ENCODE data around the gene C7orf25. TPM values are rescaled to one million over a fixed set of nuclear protein-coding genes. Genes with fewer than 3 reads are reported as not detected.

The C7orf25 gene
- total RNA-seq, 2 donors from 2014 or later: 3.7 to 4.1 TPM

DNA sequence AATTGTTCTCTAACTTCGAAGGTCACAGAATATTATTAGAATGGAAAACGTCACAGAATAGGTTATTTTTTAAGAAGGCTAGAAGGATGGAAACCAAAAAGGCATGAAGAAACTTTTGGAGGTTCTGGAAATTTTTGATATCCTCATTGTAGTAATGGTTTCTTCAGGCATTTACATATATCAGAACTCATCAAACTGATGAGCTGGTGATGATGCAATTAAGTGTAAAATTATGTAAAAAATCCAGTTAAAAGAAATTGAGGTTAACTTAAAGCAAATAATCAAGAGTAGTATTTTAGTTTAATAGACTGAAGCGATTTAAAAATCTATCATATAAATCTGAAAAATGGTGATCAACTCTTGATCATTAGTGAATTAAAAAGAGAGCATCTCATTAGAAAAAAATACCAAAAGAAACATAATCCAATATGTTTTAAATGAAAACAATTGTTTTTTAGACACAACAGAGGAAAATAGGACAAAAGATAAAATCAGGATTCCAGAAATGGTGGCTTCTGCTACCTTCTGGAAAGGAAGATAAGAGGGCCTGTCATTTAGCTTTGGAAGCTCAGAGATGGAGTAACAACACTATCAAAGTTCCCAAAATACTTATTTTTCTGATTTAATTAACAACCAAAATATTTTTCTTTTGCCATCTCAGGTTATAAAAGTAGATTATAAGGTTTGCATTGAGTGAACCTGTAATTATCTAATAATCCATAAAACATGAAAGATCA, 10.3 kb upstream of the C7orf25 start:
- H3K27me3 Mint-ChIP-seq: no peaks in the 10 kb centered on the region
- ATAC-seq (no peak), DNase-seq (ENCODE audit: low spot score) (no peak)
- H3K4me1 Mint-ChIP-seq (ENCODE audit: low read depth in 2 of 2): peaks cover 14 to 18% of the 10 kb centered on the region in 2 donors
- H3K4me3 Mint-ChIP-seq: no peak overlapping the region
- H3K36me3 Mint-ChIP-seq: peaks cover 39% of the 10 kb centered on the region
- H3K27ac Mint-ChIP-seq: no peak overlapping the region
- no peaks in the 10 kb centered on the region for H3K9me3 Mint-ChIP-seq

DNA sequence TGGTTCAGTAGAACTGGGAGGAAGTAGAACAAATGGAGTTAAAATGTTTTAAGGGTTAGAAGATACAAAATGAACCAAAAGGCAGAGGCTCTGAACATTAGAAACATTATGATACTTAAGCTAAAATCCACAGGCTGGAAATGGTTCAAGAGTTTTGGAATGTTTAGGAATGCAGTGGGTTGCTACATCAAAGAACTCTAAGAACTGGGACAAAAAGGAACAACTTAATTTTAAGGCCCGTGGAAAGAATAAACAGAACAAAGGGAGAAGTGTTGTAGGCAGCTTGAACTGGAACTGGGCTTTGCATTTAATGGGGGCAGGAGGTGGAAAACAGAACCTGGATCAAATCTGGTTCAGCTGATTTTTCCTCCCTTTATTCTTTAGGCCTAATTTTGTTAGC, 3.5 kb upstream of the C7orf25 start:
- ATAC-seq (no peak), DNase-seq (ENCODE audit: low spot score) (no peak)
- no peak overlapping the region for H3K4me3 Mint-ChIP-seq
- H3K27me3 Mint-ChIP-seq: no peaks in the 10 kb centered on the region
- H3K27ac Mint-ChIP-seq: peak overlapping the region in 1 of 2 donors; percentile 69
- H3K36me3 Mint-ChIP-seq: peaks cover 15% of the 10 kb centered on the region
- H3K9me3 Mint-ChIP-seq: no peaks in the 10 kb centered on the region
- H3K4me1 Mint-ChIP-seq (ENCODE audit: low read depth in 2 of 2): peaks cover 33 to 35% of the 10 kb centered on the region in 2 donors

DNA sequence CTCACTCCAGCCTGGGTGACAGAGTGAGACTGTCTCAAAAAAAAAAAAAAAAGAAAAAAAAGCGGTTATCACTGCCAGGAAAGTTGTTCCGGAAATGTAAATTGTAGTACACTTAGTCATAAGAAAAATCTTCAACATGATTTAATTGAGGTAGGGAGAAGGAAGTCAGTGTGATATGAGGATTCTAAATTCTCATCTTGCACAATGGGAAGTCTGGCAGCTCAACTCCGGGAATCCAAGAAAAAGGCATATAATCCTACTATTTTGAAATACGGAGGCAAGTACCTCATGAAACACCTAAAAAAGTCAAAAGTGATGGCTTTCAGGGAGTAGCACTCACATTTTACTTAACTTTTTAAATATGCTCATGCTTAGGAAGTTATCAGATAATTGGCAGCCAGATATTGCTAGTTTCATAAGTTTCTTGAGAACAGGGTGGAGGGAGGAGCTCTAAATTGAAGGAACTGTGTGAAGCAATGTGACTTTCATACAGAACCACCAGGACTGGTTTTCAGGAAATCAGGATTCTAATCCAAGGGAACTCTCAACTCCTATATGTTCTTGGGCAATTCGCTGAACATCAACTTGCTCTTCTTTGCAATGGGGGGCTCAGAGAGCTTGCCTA, 2.7 kb upstream of the C7orf25 start:
- H3K4me3 Mint-ChIP-seq: no peak overlapping the region
- no peaks in the 10 kb centered on the region for H3K9me3 Mint-ChIP-seq
- DNase-seq (ENCODE audit: low spot score): no peak
- peak overlapping the region; percentile 69 to 77 for H3K27ac Mint-ChIP-seq
- H3K27me3 Mint-ChIP-seq: no peaks in the 10 kb centered on the region
- no peak for ATAC-seq
- H3K36me3 Mint-ChIP-seq: peaks cover 7% of the 10 kb centered on the region
- peaks cover 38 to 39% of the 10 kb centered on the region in 2 donors for H3K4me1 Mint-ChIP-seq (ENCODE audit: low read depth in 2 of 2)

DNA sequence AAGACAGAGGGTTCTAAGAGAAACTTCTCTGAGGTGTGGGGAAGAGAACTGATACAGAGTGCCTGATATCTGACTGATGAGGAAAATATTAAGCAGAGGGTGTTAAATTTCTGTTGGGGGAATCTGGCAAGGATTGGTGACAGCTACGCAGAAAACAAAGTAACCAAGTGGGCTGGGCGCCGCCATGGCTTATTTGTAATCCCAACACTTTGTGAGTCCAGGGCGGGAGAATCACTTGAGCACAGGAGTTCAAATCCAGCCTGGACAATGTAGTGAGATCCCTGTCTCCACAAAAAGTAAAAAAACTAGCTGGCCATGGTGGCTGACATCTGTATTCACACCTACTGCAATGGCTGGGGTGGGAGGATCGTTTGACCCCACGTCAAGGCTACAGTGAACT, 2.1 kb upstream of the C7orf25 start:
- ATAC-seq (no peak), DNase-seq (ENCODE audit: low spot score) (no peak)
- Mint-ChIP-seq H3K4me3 (peak overlapping the region; percentile 1), H3K27me3 (no peaks in the 10 kb centered on the region), H3K4me1 (ENCODE audit: low read depth in 2 of 2) (peaks cover 39 to 43% of the 10 kb centered on the region in 2 donors), H3K36me3 (peaks cover 1% of the 10 kb centered on the region), H3K27ac (peak overlapping the region; percentile 69 to 77), H3K9me3 (no peaks in the 10 kb centered on the region)

DNA sequence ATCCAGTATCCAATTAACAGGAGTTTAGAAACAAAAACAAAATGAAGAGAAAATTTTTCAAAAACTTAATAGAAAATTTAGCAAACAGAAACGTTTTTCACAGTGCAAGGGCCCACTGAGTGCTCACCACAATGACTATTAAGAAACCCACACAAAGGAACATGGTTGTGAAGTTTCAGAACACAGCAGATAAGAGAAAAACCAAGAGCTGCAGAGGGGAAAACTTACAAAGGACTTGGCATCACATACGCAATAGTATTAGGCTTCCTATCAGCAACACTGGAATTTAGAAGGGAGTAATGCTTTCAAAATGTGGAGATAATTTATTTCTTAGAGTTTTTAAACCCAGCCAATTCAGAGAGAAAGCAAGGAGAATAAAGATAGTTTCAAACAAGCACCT, 1.7 kb upstream of the C7orf25 start:
- no peak for DNase-seq (ENCODE audit: low spot score)
- no peaks in the 10 kb centered on the region for H3K9me3 Mint-ChIP-seq
- H3K4me3 Mint-ChIP-seq: peak overlapping the region; percentile 1
- peak overlapping the region; percentile 69 to 77 for H3K27ac Mint-ChIP-seq
- no peaks in the 10 kb centered on the region for H3K27me3 Mint-ChIP-seq
- H3K36me3 Mint-ChIP-seq: no peaks in the 10 kb centered on the region
- H3K4me1 Mint-ChIP-seq (ENCODE audit: low read depth in 2 of 2): peaks cover 39 to 45% of the 10 kb centered on the region in 2 donors
- no peak for ATAC-seq

DNA sequence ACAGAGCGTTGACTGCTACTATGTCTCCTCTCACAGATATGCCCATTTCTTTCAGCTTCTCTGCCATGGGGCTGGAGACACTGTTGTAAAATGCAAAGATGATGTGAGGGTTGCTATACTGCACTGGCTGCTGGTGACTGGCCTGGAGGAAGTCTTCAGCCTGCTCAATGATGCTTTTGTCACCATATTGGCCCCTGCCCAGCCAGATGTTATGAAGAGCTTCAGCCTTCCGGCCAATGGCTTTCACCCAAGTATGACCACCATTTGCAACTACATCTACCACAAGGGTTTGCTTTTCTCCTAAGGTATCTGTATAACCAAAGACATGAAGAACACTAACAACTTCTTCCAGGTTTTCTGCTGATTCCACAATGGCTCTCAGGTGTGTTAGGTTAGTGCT, 1.6 kb downstream of the C7orf25 start:
- ATAC-seq: no peak
- Mint-ChIP-seq H3K27me3 (no peaks in the 10 kb centered on the region), H3K36me3 (no peaks in the 10 kb centered on the region), H3K4me1 (ENCODE audit: low read depth in 2 of 2) (peaks cover 51 to 70% of the 10 kb centered on the region in 2 donors), H3K27ac (peak overlapping the region in 1 of 2 donors; percentile 86), H3K9me3 (no peaks in the 10 kb centered on the region), H3K4me3 (peak overlapping the region; percentile 87)
- DNase-seq (ENCODE audit: low spot score): no peak

DNA sequence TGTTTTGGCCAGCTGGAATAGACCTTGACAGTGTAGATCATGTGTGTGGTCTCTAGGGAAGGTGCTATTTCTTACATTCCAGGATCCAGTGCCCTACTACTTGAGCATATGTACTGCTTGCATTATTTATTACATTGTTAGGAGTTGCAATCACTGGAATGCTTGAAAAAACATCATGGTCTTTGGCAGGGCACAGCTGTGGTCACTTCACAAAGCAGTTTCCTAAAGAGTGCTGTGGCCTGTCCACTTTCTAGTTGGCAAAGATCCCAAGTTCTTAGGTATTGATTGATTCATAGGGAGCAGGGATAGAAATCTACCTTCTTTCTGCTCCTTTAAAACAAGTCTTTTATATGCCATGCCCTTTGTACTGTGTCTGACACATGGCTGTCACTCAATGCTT, 4.6 kb downstream of the C7orf25 start:
- Mint-ChIP-seq H3K4me1 (ENCODE audit: low read depth in 2 of 2) (peaks cover 31 to 49% of the 10 kb centered on the region in 2 donors), H3K27ac (peak overlapping the region in 1 of 2 donors; percentile 25), H3K4me3 (no peak overlapping the region), H3K36me3 (no peaks in the 10 kb centered on the region), H3K27me3 (no peaks in the 10 kb centered on the region), H3K9me3 (no peaks in the 10 kb centered on the region)
- DNase-seq (ENCODE audit: low spot score): no peak
- ATAC-seq: no peak

DNA sequence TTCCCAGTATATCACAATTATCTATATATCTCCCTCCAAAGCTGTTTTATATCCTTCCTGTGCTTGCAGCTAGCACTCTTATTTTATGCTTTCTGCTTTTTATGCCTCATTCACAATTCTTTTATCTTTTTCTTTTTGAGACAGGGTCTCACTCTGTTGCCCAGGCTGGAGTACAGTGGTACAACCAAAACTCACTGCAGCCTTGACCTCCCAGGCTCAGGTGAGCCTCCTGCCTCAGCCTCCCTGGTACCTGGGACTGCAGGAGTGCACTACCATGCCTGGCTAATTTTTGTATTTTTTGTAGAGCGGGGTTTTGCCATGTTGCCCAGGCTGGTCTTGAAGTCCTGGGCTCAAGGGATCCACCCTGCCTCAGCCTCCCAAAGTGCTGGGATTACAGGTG, 5.7 kb downstream of the C7orf25 start:
- Mint-ChIP-seq H3K4me1 (ENCODE audit: low read depth in 2 of 2) (peaks cover 27 to 43% of the 10 kb centered on the region in 2 donors), H3K9me3 (no peaks in the 10 kb centered on the region), H3K27ac (peak overlapping the region in 1 of 2 donors; percentile 25), H3K4me3 (no peak overlapping the region), H3K27me3 (no peaks in the 10 kb centered on the region), H3K36me3 (no peaks in the 10 kb centered on the region)
- ATAC-seq (no peak), DNase-seq (ENCODE audit: low spot score) (no peak)

DNA sequence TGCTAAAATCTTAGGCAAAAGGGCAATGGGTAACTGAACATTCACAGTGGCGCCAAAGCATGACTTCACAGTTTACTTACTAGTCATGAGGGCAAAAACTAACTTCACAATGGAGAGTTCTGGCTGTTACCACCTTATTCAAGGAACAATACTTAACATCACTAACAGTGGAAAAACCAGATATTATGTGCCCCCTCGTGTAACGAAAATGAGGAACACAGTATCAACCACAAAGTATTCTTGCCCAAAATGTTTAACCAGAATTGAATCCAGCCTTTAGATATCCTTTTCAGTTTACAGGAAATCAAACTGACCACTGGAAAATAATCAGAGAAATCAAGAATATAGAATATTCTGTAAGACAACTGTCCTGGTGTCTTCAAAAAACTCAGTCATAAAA, 9.5 kb downstream of the C7orf25 start:
- H3K9me3 Mint-ChIP-seq: no peaks in the 10 kb centered on the region
- no peaks in the 10 kb centered on the region for H3K27me3 Mint-ChIP-seq
- DNase-seq (ENCODE audit: low spot score) (no peak), ATAC-seq (no peak)
- no peaks in the 10 kb centered on the region for H3K36me3 Mint-ChIP-seq
- no peak overlapping the region for H3K4me3 Mint-ChIP-seq
- no peak overlapping the region for H3K27ac Mint-ChIP-seq
- peaks cover under 1 to 13% of the 10 kb centered on the region in 2 donors for H3K4me1 Mint-ChIP-seq (ENCODE audit: low read depth in 2 of 2)

DNA sequence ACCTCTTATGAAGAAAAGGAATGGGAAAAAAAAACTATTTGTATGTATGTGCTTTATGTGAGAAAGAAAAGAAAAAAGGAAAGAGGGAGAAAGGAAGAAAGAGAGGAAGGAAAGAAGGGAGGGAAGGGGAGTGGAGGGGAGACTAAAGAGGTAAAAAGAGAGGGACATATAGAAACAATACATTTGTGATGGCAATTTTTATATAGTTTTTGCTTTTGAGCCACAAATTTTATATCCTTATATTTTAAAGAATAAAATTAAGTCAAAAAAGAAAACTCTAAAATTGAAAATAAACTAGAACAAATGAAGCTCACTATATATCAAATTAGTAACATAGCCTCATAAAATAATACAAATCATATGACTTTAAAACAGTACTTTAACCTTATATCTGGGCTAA, 11.0 kb downstream of the C7orf25 start:
- Mint-ChIP-seq H3K36me3 (no peaks in the 10 kb centered on the region), H3K4me3 (no peak overlapping the region), H3K27me3 (peaks cover 0 to 2% of the 10 kb centered on the region in 2 donors), H3K27ac (no peak overlapping the region), H3K9me3 (no peaks in the 10 kb centered on the region), H3K4me1 (ENCODE audit: low read depth in 2 of 2) (no peaks in the 10 kb centered on the region)
- no peak for DNase-seq (ENCODE audit: low spot score)
- ATAC-seq: no peak

DNA sequence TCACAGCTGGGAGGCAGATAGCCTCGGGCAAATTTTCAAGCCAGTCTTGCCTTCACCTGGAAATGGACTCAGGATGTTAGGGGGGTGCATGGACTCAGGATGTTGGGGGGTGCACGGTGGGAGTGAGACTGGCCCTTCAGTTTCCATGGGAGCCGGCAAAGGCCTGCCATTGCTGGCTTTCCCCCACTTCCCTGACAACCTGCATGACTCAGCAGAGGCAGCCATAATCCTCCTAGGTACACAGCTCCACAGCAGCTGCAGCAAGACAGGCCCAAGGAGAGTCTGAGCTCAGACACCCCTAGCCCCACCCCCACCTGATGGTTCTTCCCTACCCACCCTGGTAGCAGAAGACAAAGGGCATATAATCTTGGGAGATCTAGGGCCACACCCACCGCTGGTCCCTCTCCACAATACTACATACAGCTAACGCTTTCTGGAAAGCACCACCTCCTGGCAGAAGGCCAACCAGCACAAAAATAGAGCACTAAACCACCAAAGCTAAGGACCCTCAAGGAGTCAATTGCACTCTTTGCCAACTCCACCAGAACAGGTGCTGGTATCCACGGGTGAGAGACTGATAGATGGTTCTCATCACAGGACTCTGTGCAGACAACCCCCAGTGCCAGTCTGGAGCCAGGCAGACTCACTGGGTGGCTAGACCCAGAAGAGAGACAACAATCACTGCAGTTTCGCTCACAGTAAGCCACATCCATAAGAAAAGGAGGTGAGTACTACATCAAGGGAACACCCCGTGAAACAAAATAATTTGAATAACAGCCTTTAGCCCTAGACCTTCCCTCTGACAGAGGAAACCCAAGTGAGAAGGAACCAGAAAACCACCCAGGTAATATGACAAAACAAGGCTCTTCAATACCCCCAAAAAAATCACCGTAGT, 18.3 kb downstream of the C7orf25 start:
- Mint-ChIP-seq H3K36me3 (peaks cover 15% of the 10 kb centered on the region), H3K4me1 (ENCODE audit: low read depth in 2 of 2) (peaks cover 6 to 8% of the 10 kb centered on the region in 2 donors), H3K27me3 (peaks cover 4 to 9% of the 10 kb centered on the region in 2 donors), H3K9me3 (no peaks in the 10 kb centered on the region), H3K4me3 (no peak overlapping the region), H3K27ac (no peak overlapping the region)
- ATAC-seq: no peak
- no peak for DNase-seq (ENCODE audit: low spot score)

DNA sequence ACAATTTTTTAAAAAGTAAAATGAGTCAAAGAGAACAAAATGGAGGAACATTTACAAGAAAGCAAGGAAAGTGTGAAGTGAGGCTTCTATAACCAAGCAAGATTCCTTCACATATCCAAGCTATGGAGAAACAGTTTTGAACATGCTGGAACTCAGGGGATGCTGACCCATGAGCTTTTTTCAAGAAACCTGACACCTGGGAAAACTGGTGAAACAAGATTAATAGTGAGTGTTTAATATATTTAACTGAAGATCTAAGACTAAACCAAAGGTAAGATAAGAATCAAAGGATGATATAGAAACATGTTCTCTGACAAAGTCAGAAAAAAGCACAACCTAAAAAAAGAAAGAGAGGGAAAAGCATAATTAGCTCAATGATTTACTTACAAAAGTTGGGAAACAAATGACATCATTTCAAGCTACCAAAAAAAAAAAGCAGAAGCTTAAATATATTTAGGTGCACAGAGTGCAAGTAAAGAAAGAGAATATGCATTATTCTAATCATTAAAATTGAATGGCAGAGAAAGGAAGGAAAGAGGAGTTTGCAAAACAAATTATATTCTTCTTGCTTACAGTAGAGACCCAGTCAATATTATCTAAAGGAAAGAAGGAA, 24.9 kb downstream of the C7orf25 start:
- Mint-ChIP-seq H3K27ac (no peak overlapping the region), H3K36me3 (no peaks in the 10 kb centered on the region), H3K4me3 (peak overlapping the region; percentile 2), H3K27me3 (peaks cover 6 to 25% of the 10 kb centered on the region in 2 donors), H3K9me3 (no peaks in the 10 kb centered on the region), H3K4me1 (ENCODE audit: low read depth in 2 of 2) (peaks cover 15% of the 10 kb centered on the region in 2 donors)
- ATAC-seq: no peak
- no peak for DNase-seq (ENCODE audit: low spot score)

DNA sequence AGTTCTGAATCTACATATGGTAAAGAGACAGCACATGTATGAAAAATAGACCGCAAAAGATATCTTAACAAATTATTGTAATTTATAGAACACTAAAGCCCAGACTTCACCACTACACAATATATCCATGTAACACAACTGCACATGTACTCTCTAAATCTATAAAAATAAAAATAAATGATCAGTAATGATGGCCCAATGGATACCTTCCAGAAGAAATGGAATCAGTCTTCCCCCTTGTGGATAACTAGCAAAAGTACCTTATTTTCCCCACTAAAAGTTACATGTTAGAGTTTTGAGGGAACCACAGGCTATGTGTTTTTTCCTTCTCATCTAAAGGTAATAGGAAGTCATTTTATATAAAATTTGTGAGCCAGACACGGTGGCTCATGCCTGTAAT, 25.7 kb downstream of the C7orf25 start:
- H3K36me3 Mint-ChIP-seq: no peaks in the 10 kb centered on the region
- ATAC-seq: no peak
- H3K27me3 Mint-ChIP-seq: peaks cover 6 to 25% of the 10 kb centered on the region in 2 donors
- peaks cover 15% of the 10 kb centered on the region in 2 donors for H3K4me1 Mint-ChIP-seq (ENCODE audit: low read depth in 2 of 2)
- no peak for DNase-seq (ENCODE audit: low spot score)
- H3K4me3 Mint-ChIP-seq: no peak overlapping the region
- H3K27ac Mint-ChIP-seq: no peak overlapping the region
- no peaks in the 10 kb centered on the region for H3K9me3 Mint-ChIP-seq
